ENCODE data around the gene NPHS1. TPM values are rescaled to one million over a fixed set of nuclear protein-coding genes. Genes with fewer than 3 reads are reported as not detected.
"Not testable (repeated sequence)": the region's sequence is repeated elsewhere in the genome, so short reads cannot be mapped to it uniquely, and the experiment has no call there.

The NPHS1 gene
- total and polyA plus RNA-seq, 12 donors, result 0.07 to 0.12 TPM; not detected in 10

DNA sequence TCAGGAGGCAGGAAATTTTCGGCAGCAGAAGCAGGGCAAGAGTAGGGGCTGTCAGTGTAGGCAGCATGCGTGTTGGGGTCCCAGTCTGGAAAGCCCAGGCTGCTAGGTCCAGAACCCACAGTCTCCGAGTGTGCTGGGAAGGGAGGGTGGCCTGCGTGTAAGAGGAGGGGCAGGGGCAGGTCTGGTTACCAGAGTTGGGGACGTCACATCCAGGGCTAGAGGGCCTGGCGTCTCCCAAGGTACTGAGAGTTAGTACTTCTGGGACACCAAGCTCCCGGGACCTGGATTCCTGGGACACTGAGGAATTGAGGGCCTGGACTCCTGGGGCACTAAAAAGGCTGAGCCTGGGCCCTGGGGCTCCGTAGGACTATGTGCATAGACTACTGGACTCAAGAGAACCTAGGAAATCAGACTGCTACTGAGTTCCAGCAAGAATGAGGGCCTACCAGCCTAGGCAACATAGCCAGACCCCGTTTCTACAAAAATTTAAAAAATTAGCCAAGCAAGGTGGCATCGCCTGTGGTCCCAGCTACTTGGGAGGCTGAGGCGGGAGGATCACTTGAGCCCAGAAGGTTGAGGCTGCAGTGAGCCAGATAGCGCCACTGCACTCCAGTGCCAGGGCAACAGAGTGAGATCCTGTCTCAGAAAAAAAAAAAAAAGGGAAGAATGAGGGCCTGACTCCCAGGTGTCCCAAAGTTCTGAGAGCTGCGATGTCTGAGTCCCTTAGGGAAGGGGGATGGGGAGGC is 45.6 kb upstream of the NPHS1 start:
- intact Hi-C loops (cut with DNase I), result loop anchor here in 3 of 10 donors (2.0 to 5.0 kb wide), 2 partner anchors 33 to 34 kb away; no protein-coding TSS in a partner anchor
- Histone ChIP-seq H3K4me3 (peak overlapping the region in 8 of 10 donors; percentile 64 to 88 (median 78)), H3K36me3 (peaks cover 0 to 55% (median 5%) of the 10 kb centered on the region in 9 donors)

DNA sequence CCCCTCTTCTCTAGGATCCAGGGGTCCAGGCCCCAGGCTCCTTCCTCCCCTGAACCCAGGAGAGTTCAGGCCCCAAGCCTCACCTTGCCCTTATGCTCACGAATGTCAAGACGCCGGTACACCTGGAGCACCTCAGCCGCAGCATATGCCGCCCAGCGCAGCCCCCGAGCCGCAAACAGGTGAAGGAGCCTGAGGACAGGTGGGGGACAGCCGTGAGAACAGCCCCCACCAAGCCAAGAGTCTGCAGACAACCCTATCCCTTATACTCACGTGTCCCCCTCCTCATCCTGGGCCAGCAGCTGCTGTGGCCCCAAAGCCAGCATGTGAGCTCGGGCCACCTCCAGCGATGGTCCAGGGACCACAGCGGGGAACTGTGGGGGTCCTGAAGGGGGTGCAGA is 44.3 kb upstream of the NPHS1 start:
- Histone ChIP-seq H3K27me3 (no peaks in the 10 kb centered on the region), H3K9me3 (no peaks in the 10 kb centered on the region), H3K36me3 (peaks cover 0 to 67% (median 7%) of the 10 kb centered on the region in 9 donors), H3K4me1 (peaks cover 0 to 28% (median 12%) of the 10 kb centered on the region in 9 donors), H3K27ac (no peak overlapping the region), H3K4me3 (no peak overlapping the region)
- DNase-seq, result no peak
- WGBS, 2 donors, result 97 to 98% methylated on average over 13 of the region's 13 CpGs
- TF ChIP-seq, protein P1, sequence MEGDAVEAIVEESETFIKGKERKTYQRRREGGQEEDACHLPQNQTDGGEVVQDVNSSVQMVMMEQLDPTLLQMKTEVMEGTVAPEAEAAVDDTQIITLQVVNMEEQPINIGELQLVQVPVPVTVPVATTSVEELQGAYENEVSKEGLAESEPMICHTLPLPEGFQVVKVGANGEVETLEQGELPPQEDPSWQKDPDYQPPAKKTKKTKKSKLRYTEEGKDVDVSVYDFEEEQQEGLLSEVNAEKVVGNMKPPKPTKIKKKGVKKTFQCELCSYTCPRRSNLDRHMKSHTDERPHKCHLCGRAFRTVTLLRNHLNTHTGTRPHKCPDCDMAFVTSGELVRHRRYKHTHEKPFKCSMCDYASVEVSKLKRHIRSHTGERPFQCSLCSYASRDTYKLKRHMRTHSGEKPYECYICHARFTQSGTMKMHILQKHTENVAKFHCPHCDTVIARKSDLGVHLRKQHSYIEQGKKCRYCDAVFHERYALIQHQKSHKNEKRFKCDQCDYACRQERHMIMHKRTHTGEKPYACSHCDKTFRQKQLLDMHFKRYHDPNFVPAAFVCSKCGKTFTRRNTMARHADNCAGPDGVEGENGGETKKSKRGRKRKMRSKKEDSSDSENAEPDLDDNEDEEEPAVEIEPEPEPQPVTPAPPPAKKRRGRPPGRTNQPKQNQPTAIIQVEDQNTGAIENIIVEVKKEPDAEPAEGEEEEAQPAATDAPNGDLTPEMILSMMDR (IDR thresholded peaks at IDR 0.05), result no peak
- ATAC-seq, result no peak
- intact Hi-C loops (cut with DNase I), result loop anchor here in 2 of 10 donors (5.0 kb wide), 1 partner anchor 36 kb away; no protein-coding TSS in a partner anchor

More for the DNA sequence above, 45.6 kb upstream of the NPHS1 start:
- DNase-seq (no peak), ATAC-seq (no peak)
- no peaks in the 10 kb centered on the region for H3K27me3 ChIP-seq
- H3K4me1 ChIP-seq, result peaks cover 0 to 36% (median 12%) of the 10 kb centered on the region in 9 donors
- H3K27ac ChIP-seq, result peak overlapping the region in 9 of 10 donors; percentile 52 to 96 (median 85)
- no peaks in the 10 kb centered on the region for H3K9me3 ChIP-seq
- TF ChIP-seq, protein P1 (IDR thresholded peaks at IDR 0.05), result no peak
- 92 to 94% methylated on average over 13 of the region's 13 CpGs for WGBS, 2 donors

DNA sequence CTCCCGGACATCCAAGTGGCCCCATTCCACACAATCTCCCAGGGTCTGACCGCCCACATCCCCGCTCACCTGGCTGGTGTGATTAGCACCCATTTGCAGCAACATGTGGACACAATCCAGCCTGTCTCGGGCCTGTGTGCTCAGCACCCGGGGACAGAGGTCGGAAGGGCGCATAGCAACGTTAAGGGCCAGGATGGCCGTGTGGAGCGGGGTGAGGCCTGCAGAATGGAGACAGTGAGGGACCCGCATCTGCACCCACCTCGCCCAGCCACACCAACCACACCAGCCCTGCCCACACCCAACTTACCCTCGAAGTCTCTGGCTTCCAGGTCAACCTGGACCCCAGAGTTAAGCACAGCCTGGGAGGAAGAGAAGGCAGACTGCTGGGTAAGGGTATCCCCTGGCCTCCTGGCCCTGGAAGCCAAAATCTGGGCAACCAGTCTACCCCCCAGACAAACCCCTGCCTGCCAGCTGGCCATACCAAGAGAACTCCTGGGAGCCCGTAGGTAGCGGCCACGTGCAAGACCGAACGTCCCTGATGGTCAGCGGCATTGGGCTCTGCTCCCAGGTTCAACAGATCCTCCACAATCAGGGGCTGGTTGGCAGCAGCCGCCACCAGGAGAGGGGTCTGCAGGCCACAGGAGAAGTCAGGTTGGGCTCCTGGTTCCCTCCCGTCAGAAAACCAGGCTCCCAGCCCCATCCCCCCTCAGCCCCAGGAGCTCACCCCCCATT is 43.8 kb upstream of the NPHS1 start:
- WGBS, 2 donors, result 91 to 93% methylated on average over 21 of the region's 21 CpGs
- no peaks in the 10 kb centered on the region for H3K9me3 ChIP-seq
- ATAC-seq, result no peak
- no peak overlapping the region for H3K27ac ChIP-seq
- H3K27me3 ChIP-seq, result no peaks in the 10 kb centered on the region
- intact Hi-C loops (cut with DNase I), result loop anchor here in 2 of 10 donors (5.0 kb wide), 1 partner anchor 36 kb away; no protein-coding TSS in a partner anchor
- TF ChIP-seq, protein P1 (IDR thresholded peaks at IDR 0.05), result no peak
- H3K36me3 ChIP-seq, result peaks cover 0 to 73% (median 7%) of the 10 kb centered on the region in 9 donors
- H3K4me3 ChIP-seq, result no peak overlapping the region
- peaks cover 0 to 23% (median 12%) of the 10 kb centered on the region in 9 donors for H3K4me1 ChIP-seq
- no peak for DNase-seq

DNA sequence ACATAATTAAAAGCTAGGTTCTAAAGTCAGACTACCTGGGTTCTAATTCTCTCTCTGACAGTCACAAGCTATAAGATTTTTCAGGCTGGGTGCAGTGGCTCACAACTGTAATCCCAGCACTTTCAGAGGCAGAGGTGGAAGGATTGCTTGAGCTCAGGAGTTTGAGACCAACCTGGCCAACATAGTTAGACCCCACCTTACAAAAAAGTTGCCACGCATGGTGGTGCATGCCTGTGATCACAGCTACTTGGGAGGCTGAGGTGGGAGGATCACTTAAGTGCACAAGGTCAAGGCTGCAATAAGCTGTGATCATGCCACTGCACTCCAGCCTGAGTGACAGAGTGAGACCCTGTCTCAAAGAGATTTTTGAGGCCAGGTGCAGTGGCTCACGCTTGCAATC is 42.0 kb upstream of the NPHS1 start:
- TF ChIP-seq, protein P1 (IDR thresholded peaks at IDR 0.05), result no peak
- H3K27me3 ChIP-seq, result no peaks in the 10 kb centered on the region
- WGBS, 2 donors, result 90 to 99% methylated on average over 2 of the region's 2 CpGs
- H3K4me3 ChIP-seq, result no peak overlapping the region
- H3K4me1 ChIP-seq, result peaks cover 0 to 18% (median 9%) of the 10 kb centered on the region in 9 donors
- intact Hi-C loops (cut with DNase I), result no loop called here
- ATAC-seq (no peak), DNase-seq (no peak)
- no peak overlapping the region for H3K27ac ChIP-seq
- H3K9me3 ChIP-seq, result no peaks in the 10 kb centered on the region
- peaks cover 0 to 90% (median 8%) of the 10 kb centered on the region in 9 donors for H3K36me3 ChIP-seq

DNA sequence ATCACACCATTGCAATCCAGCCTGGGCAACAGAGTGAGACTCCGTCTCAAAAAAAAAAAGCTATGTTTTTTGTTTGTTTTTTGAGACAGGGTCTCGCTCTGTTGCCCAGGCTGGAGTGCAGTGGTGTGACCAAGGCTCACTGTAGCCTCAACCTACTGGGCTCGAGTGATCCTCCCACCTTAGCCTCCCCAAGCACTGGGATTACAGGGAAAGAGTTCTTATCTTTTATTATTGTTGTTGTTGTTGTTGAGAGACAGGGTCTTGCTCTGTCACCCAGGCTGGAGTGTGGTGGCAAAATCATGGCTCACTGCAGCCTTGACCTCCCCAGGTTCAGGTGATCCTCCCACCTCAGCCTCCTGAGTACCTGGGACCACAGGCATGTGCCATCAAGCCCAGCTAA is 39.5 kb upstream of the NPHS1 start:
- H3K4me3 ChIP-seq; H3K27me3 ChIP-seq; ATAC-seq; intact Hi-C loops (cut with DNase I); DNase-seq; H3K9me3 ChIP-seq; H3K27ac ChIP-seq; H3K4me1 ChIP-seq: not testable (repeated sequence)
- peaks cover 0 to 100% (median 21%) of the 10 kb centered on the region in 9 donors for H3K36me3 ChIP-seq
- WGBS, 2 donors, result 93 to 96% methylated on average over 3 of the region's 3 CpGs

Data from heart right ventricle (tissue), 16 donors.